HCT116 (cell line): ENCODE measurements around the gene GRID2. TPM values are rescaled to one million over a fixed set of nuclear protein-coding genes. Genes with fewer than 3 reads are reported as not detected.

Experiments used
- ATAC-seq: fragments of 200-7000 bp; cut with Tn5 transposase; 2 replicates; pipeline ENCODE4 v1.9.1; 2020; ENCODE audit warnings: mild to moderate bottlenecking, moderate library complexity
- BruUV-seq: library from RNA; stranded (reverse); fragments of 400-500 nt; replicated peaks from 2 replicates; lab custom pipeline; 2021; lab: Mats Ljungman, UMichigan
- CTCF ChIA-PET: fragments of 300-600 bp; sonication (Branson Sonifier 250); formaldehyde crosslinking; loops from one replicate; lab custom pipeline; 2021; ENCODE audit warnings: antibody characterized with exemption; lab: Charles Lee
- POLR2A ChIA-PET: fragments of 300-600, 350-600 bp; sonication (Branson Sonifier 250); formaldehyde crosslinking; loops from one replicate; lab custom pipeline; 2021; ENCODE audit warnings: antibody characterized with exemption; lab: Charles Lee
- RAD21 ChIA-PET, 2 experiments: fragments of 300-600 bp; sonication (Branson Sonifier 250); formaldehyde crosslinking; loops; one replicate each; lab custom pipeline; 2023; ENCODE audit warnings: low total read pairs in 2 of 2; ENCODE audit not compliant: uncharacterized antibody in 2 of 2, unreplicated experiment in 2 of 2, low non-redundant PET in 1 of 2; lab: Charles Lee
- DNase-seq: peaks from one replicate; pipeline ENCODE4 v3.0.0-alpha.2; 2010; ENCODE audit warnings: low read depth, low spot score
- H2AFZ ChIP-seq: fragments of 200-600 bp; shearing (Covaris generic), sonication (generic); 2 replicates; pipeline ENCODE4 v1.6.1; 2017; ENCODE audit warnings: low read depth, mixed run types, mixed read lengths, antibody characterized with exemption, low read length; ENCODE audit not compliant: poor library complexity, severe bottlenecking
- H3K27ac ChIP-seq: 2 replicates; pipeline ENCODE4 v1.5.1; 2012; ENCODE audit warnings: low read depth, low read length
- H3K27me3 ChIP-seq: fragments of 200-600 bp; sonication (generic); 2 replicates; pipeline ENCODE4 v1.6.1; 2016; ENCODE audit warnings: mixed run types, low read length, mixed read lengths; ENCODE audit not compliant: insufficient read depth
- H3K36me3 ChIP-seq, 2 experiments: fragments of 200-500 bp in 1 of 2; fragments of 200-600 bp in 1 of 2; sonication (Bioruptor generic) in 1 of 2; sonication (generic) in 1 of 2; 2 replicates each; pipeline versions ENCODE4 v1.5.1 to v1.6.1; 2014 to 2016; ENCODE audit warnings: low read length in 2 of 2, inconsistent platforms in 1 of 2, mixed read lengths in 1 of 2, mixed run types in 1 of 2; ENCODE audit not compliant: insufficient read depth in 2 of 2, control insufficient read depth in 1 of 2
- H3K4me1 ChIP-seq, 2 experiments: fragments of 200-600 bp in 1 of 2; sonication (generic) in 1 of 2; 2 replicates each; pipeline versions ENCODE4 v1.5.1 to v1.6.1; 2012 to 2017; ENCODE audit warnings: low read length in 2 of 2, inconsistent platforms in 1 of 2, mild to moderate bottlenecking in 1 of 2, mixed read lengths in 1 of 2, mixed run types in 1 of 2, moderate library complexity in 1 of 2; ENCODE audit not compliant: insufficient read depth in 2 of 2, control insufficient read depth in 1 of 2
- H3K4me2 ChIP-seq: fragments of 200-600 bp; sonication (generic); 2 replicates; pipeline ENCODE4 v1.6.1; 2017; ENCODE audit warnings: mixed run types, low read length, mixed read lengths
- H3K4me3 ChIP-seq, 2 experiments: fragments of 200-600 bp in 1 of 2; sonication (generic) in 1 of 2; replicated peaks in 1 of 2; 2 replicates each; pipeline ENCODE4 v1.5.1; 2011 to 2016; ENCODE audit warnings: low read length in 2 of 2, control low read depth in 1 of 2, low read depth in 1 of 2, mild to moderate bottlenecking in 1 of 2, mixed read lengths in 1 of 2, mixed run types in 1 of 2
- H3K79me2 ChIP-seq: fragments of 200-600 bp; sonication (generic); 2 replicates; pipeline ENCODE4 v1.6.1; 2017; ENCODE audit warnings: mild to moderate bottlenecking, mixed run types, low read length, moderate library complexity, mixed read lengths; ENCODE audit not compliant: insufficient read depth
- H3K9ac ChIP-seq: fragments of 200-600 bp; sonication (generic); 2 replicates; pipeline ENCODE4 v1.6.1; 2016; ENCODE audit warnings: low read length, mixed read lengths
- H3K9me2 ChIP-seq: fragments of 200-600 bp; sonication (generic), shearing (Covaris generic); 2 replicates; pipeline ENCODE4 v1.6.1; 2017; ENCODE audit warnings: mixed run types, mild to moderate bottlenecking, moderate library complexity; ENCODE audit not compliant: insufficient read depth
- H3K9me3 ChIP-seq, 2 experiments: fragments of 200-500 bp in 1 of 2; fragments of 200-600 bp in 1 of 2; sonication (Bioruptor generic) in 1 of 2; sonication (generic) in 1 of 2; 2 replicates each; pipeline ENCODE4 v1.6.1; 2014 to 2017; ENCODE audit warnings: low read length in 2 of 2, mixed read lengths in 2 of 2, inconsistent platforms in 1 of 2, low read depth in 1 of 2, mild to moderate bottlenecking in 1 of 2, mixed run types in 1 of 2, moderate library complexity in 1 of 2; ENCODE audit not compliant: control insufficient read depth in 1 of 2, insufficient read depth in 1 of 2
- H4K20me1 ChIP-seq: fragments of 200-600 bp; sonication (generic), shearing (Covaris generic); 2 replicates; pipeline ENCODE4 v1.6.1; 2017; ENCODE audit warnings: mixed run types, mild to moderate bottlenecking, moderate library complexity; ENCODE audit not compliant: insufficient read depth
- ATF3 ChIP-seq: IDR thresholded peaks from 2 replicates; pipeline ENCODE4 v1.6.1; 2012
- ELF1 ChIP-seq: IDR thresholded peaks from 2 replicates; pipeline ENCODE4 v1.6.1; 2012; ENCODE audit warnings: low read depth, borderline replicate concordance
- EZH2 ChIP-seq: fragments of 200-600 bp; sonication (generic); IDR thresholded peaks from 2 replicates; pipeline ENCODE4 v1.6.1; 2017; ENCODE audit warnings: antibody characterized with exemption, mixed run types
- POLR2A ChIP-seq: IDR thresholded peaks from 2 replicates; pipeline ENCODE4 v1.7.0; 2011; ENCODE audit warnings: borderline replicate concordance; ENCODE audit not compliant: insufficient read depth, insufficient read length; ENCODE audit errors: extremely low read depth
- SRF ChIP-seq: IDR thresholded peaks from 2 replicates; pipeline ENCODE4 v1.6.1; 2012; ENCODE audit warnings: low read depth
- intact Hi-C: fragments of 100-400 bp; cut with micrococcal nuclease; formaldehyde crosslinking; loops from 2 replicates; pipeline ENCODE4 v1.10.0; 2022
- total RNA-seq: library from RNA; stranded (reverse); gene quantifications from one replicate; pipeline ENCODE4 v1.2.1, GENCODE V29; 2021; ENCODE audit not compliant: unreplicated experiment
- TF ChIP-seq, protein P1 (sequence below): IDR thresholded peaks from 2 replicates; pipeline ENCODE4 v1.6.1; 2012; ENCODE audit warnings: low read depth

Gene GRID2
- total RNA-seq, 1 experiment from 2014 or later, result not detected

DNA sequence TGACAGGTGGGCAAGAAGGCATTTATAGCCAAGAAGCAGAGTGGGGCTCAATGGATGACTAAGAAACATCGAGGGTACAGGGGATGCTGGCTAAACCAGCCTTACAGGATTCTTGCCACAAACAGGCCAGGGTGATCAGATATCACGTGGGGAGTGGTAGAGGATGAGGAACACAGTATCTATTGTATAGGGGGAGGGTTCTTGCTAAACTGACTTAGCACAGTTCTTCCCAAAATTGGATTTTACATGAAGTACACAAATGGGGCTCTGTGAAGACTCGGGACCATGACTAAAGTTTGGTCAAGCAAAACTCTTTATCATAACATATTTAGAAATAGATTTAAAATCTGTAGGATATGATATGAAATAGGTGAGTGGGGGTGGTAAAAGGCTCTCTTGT is 1380.8 kb downstream of the GRID2 start:
- DNase-seq, result no peak
- CTCF ChIA-PET, result no interaction called here
- peak overlapping the region; percentile 72 for H2AFZ ChIP-seq

More for the DNA sequence above, 1380.8 kb downstream of the GRID2 start:
- Histone ChIP-seq H3K27ac (no peak overlapping the region), H3K9me2 (no peaks in the 10 kb centered on the region), H4K20me1 (no peaks in the 10 kb centered on the region), H3K79me2 (no peaks in the 10 kb centered on the region), H3K36me3 (no peaks in the 10 kb centered on the region), H3K27me3 (no peaks in the 10 kb centered on the region), H3K4me2 (peak overlapping the region; percentile 21; the same call in 1 of the 2 replicates), H3K4me1 (peaks cover 0 to 8% of the 10 kb centered on the region in 2 experiments; a peak in 2 of 4 replicates), H3K9ac (no peak overlapping the region), H3K9me3 (no peaks in the 10 kb centered on the region), H3K4me3 (no peak overlapping the region)
- POLR2A ChIA-PET, result no interaction called here
- intact Hi-C loops, result no loop called here
- no TSS peak for BruUV-seq
- ATAC-seq, result no peak; the same call in 1 of the 2 replicates
- no peak for TF ChIP-seq EZH2
- TF ChIP-seq POLR2A, result no peak
- TF ChIP-seq ELF1, result no peak
- TF ChIP-seq SRF, result no peak
- no peak for TF ChIP-seq ATF3
- TF ChIP-seq, protein P1, sequence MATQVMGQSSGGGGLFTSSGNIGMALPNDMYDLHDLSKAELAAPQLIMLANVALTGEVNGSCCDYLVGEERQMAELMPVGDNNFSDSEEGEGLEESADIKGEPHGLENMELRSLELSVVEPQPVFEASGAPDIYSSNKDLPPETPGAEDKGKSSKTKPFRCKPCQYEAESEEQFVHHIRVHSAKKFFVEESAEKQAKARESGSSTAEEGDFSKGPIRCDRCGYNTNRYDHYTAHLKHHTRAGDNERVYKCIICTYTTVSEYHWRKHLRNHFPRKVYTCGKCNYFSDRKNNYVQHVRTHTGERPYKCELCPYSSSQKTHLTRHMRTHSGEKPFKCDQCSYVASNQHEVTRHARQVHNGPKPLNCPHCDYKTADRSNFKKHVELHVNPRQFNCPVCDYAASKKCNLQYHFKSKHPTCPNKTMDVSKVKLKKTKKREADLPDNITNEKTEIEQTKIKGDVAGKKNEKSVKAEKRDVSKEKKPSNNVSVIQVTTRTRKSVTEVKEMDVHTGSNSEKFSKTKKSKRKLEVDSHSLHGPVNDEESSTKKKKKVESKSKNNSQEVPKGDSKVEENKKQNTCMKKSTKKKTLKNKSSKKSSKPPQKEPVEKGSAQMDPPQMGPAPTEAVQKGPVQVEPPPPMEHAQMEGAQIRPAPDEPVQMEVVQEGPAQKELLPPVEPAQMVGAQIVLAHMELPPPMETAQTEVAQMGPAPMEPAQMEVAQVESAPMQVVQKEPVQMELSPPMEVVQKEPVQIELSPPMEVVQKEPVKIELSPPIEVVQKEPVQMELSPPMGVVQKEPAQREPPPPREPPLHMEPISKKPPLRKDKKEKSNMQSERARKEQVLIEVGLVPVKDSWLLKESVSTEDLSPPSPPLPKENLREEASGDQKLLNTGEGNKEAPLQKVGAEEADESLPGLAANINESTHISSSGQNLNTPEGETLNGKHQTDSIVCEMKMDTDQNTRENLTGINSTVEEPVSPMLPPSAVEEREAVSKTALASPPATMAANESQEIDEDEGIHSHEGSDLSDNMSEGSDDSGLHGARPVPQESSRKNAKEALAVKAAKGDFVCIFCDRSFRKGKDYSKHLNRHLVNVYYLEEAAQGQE, result no peak
- RAD21 ChIA-PET, result no interaction called here
